CD14-positive monocyte (primary cell): ENCODE results near the gene ANKRD27. TPM values are rescaled to one million over a fixed set of nuclear protein-coding genes. Genes with fewer than 3 reads are reported as not detected.
"Not testable (repeated sequence)": the region's sequence is repeated elsewhere in the genome, so short reads cannot be mapped to it uniquely, and the experiment has no call there.

Experiments
- DNase-seq, 3 donors: peaks; one replicate each; pipeline ENCODE4 v3.0.0-alpha.2; 2011 to 2022
- H2AFZ ChIP-seq: 2 replicates; pipeline ENCODE4 v1.6.0; 2012; ENCODE audit warnings: mild to moderate bottlenecking, low read depth, low read length, inconsistent platforms; ENCODE audit not compliant: insufficient read depth, poor library complexity, severe bottlenecking
- H3K27ac ChIP-seq, 2 donors: 1 replicate in 1 of 2; 2 replicates in 1 of 2; pipeline ENCODE4 v1.5.1; 2012 to 2013; ENCODE audit warnings: low read length in 2 of 2, control low read depth in 1 of 2, inconsistent platforms in 1 of 2, low read depth in 1 of 2, mild to moderate bottlenecking in 1 of 2
- H3K27me3 ChIP-seq, 2 donors: one replicate each; pipeline versions ENCODE4 v1.6.0 to v1.6.1; 2011 to 2013; ENCODE audit warnings: low read length in 2 of 2; ENCODE audit not compliant: control insufficient read depth in 2 of 2, insufficient read depth in 2 of 2
- H3K36me3 ChIP-seq, 2 donors: replicated peaks in 1 of 2; 1 replicate in 1 of 2; 2 replicates in 1 of 2; pipeline versions ENCODE4 v1.5.1 to v1.6.1; 2012 to 2013; ENCODE audit warnings: low read length in 2 of 2, control low read depth in 1 of 2, inconsistent platforms in 1 of 2, mild to moderate bottlenecking in 1 of 2; ENCODE audit not compliant: insufficient read depth in 2 of 2, control insufficient read depth in 1 of 2
- H3K4me1 ChIP-seq, 2 donors: 1 replicate in 1 of 2; 2 replicates in 1 of 2; pipeline versions ENCODE4 v1.5.1 to v1.6.1; 2012 to 2013; ENCODE audit warnings: low read length in 2 of 2, control low read depth in 1 of 2, inconsistent platforms in 1 of 2, mild to moderate bottlenecking in 1 of 2, moderate library complexity in 1 of 2; ENCODE audit not compliant: insufficient read depth in 2 of 2, control insufficient read depth in 1 of 2
- H3K4me2 ChIP-seq: replicated peaks from 2 replicates; pipeline ENCODE3; 2012; ENCODE audit warnings: low read length, moderate library complexity, mild to moderate bottlenecking; ENCODE audit not compliant: poor library complexity, severe bottlenecking; ENCODE audit errors: extremely low read depth
- H3K4me3 ChIP-seq, 3 experiments: fragments of 200-600 bp in 1 of 3; sonication (generic) in 1 of 3; replicated peaks in 1 of 3; 1 replicate in 2 of 3; 2 replicates in 1 of 3; pipeline ENCODE4 v1.5.1; 2011 to 2013; ENCODE audit warnings: low read length in 3 of 3, mild to moderate bottlenecking in 3 of 3, control low read depth in 2 of 3, low read depth in 2 of 3, inconsistent platforms in 1 of 3, moderate library complexity in 1 of 3
- H3K79me2 ChIP-seq: 2 replicates; pipeline ENCODE4 v1.6.0; 2012; ENCODE audit warnings: mild to moderate bottlenecking, control low read depth, inconsistent platforms, low read length, moderate library complexity; ENCODE audit not compliant: insufficient read depth
- H3K9ac ChIP-seq: 2 replicates; pipeline ENCODE4 v1.6.0; 2017; ENCODE audit warnings: low read length, mild to moderate bottlenecking; ENCODE audit not compliant: insufficient read depth, poor library complexity, severe bottlenecking
- H3K9me3 ChIP-seq, 2 donors: replicated peaks in 1 of 2; 1 replicate in 1 of 2; 2 replicates in 1 of 2; pipeline versions ENCODE4 v1.5.1 to v1.6.1; 2012 to 2013; ENCODE audit warnings: low read length in 2 of 2, control low read depth in 1 of 2; ENCODE audit not compliant: control insufficient read depth in 1 of 2, insufficient read depth in 1 of 2
- H4K20me1 ChIP-seq: 2 replicates; pipeline ENCODE4 v1.6.0; 2012; ENCODE audit warnings: mild to moderate bottlenecking, low read length, control low read depth, moderate library complexity; ENCODE audit not compliant: insufficient read depth
- H3K27ac Mint-ChIP-seq, 7 donors: one replicate each; pipeline ENCODE4 v1.8.0; 2020; ENCODE audit warnings: mild to moderate bottlenecking in 7 of 7, mixed read lengths in 7 of 7, moderate library complexity in 6 of 7, inconsistent platforms in 2 of 7
- H3K27me3 Mint-ChIP-seq, 3 donors: one replicate each; pipeline ENCODE4 v1.8.0; 2021 to 2022; ENCODE audit warnings: low read depth in 3 of 3, mild to moderate bottlenecking in 3 of 3, mixed read lengths in 3 of 3, moderate library complexity in 3 of 3, inconsistent platforms in 1 of 3
- H3K36me3 Mint-ChIP-seq, 2 donors: one replicate each; pipeline ENCODE4 v1.8.0; 2020; ENCODE audit warnings: mixed read lengths in 2 of 2, inconsistent platforms in 1 of 2, mild to moderate bottlenecking in 1 of 2
- H3K4me1 Mint-ChIP-seq: one replicate; pipeline ENCODE4 v1.8.0; 2020; ENCODE audit warnings: mild to moderate bottlenecking, mixed read lengths
- H3K4me3 Mint-ChIP-seq, 2 donors: one replicate each; pipeline ENCODE4 v1.8.0; 2020; ENCODE audit warnings: mild to moderate bottlenecking in 2 of 2, mixed read lengths in 2 of 2, moderate library complexity in 1 of 2
- H3K9me3 Mint-ChIP-seq, 7 donors: one replicate each; pipeline ENCODE4 v1.8.0; 2020 to 2022; ENCODE audit warnings: mixed read lengths in 7 of 7, mild to moderate bottlenecking in 6 of 7, moderate library complexity in 6 of 7, inconsistent platforms in 2 of 7
- WGBS: methylation state at CpG from one replicate; pipeline ENCODE4 v1.1.5; 2013; ENCODE audit warnings: missing lambda C conversion rate; ENCODE audit not compliant: insufficient coverage; 5-methylcytosine and 5-hydroxymethylcytosine counted together
- intact Hi-C, 2 donors: fragments of 100-400 bp; cut with micrococcal nuclease; formaldehyde crosslinking; loops; one replicate each; pipeline versions ENCODE4 v1.15.0 to v1.15.1; 2023
- polyA plus RNA-seq, 3 donors: library from polyadenylated mRNA; depleted of rRNA in 1 of 3; unstranded in 2 of 3; stranded (reverse) in 1 of 3; fragments of 300-500 nt in 2 of 3; fragments of >200 nt in 1 of 3; fragmentation: Illumina TruSeq in 2 of 3; gene quantifications; 1 replicate in 2 of 3; 2 replicates in 1 of 3; pipeline ENCODE4 v1.2.3, GENCODE V29; 2012 to 2021
- TF ChIP-seq, protein P1 (sequence below): fragments of 200-600 bp; IDR thresholded peaks from one replicate; pipeline ENCODE4 v1.8.0; 2022; ENCODE audit warnings: antibody characterized with exemption, mild to moderate bottlenecking

Gene ANKRD27
- polyA plus RNA-seq, 3 donors = 8.7 to 17.5 (median 14.5) TPM

- peaks cover 13 to 31% of the 10 kb centered on the region in 2 donors for H3K36me3 ChIP-seq
- Mint-ChIP-seq H3K27me3 (peaks cover 0 to 4% (median 0%) of the 10 kb centered on the region in 3 donors), H3K36me3 (peaks cover 22 to 34% of the 10 kb centered on the region in 2 donors), H3K9me3 (peaks cover 0 to 16% (median 2%) of the 10 kb centered on the region in 7 donors), H3K4me1 (no peaks in the 10 kb centered on the region), H3K27ac (peak overlapping the region in 3 of 7 donors; percentile 1 to 31 (median 10)), H3K4me3 (no peak overlapping the region)
- no peak overlapping the region for H3K9ac ChIP-seq
- H3K4me3 ChIP-seq = no peak overlapping the region
- H4K20me1 ChIP-seq = no peaks in the 10 kb centered on the region
- no peak for DNase-seq
- H3K9me3 ChIP-seq = peaks cover 5 to 9% of the 10 kb centered on the region in 2 donors
- WGBS = 90% methylated on average over 2 of the region's 7 CpGs
- TF ChIP-seq, protein P1, sequence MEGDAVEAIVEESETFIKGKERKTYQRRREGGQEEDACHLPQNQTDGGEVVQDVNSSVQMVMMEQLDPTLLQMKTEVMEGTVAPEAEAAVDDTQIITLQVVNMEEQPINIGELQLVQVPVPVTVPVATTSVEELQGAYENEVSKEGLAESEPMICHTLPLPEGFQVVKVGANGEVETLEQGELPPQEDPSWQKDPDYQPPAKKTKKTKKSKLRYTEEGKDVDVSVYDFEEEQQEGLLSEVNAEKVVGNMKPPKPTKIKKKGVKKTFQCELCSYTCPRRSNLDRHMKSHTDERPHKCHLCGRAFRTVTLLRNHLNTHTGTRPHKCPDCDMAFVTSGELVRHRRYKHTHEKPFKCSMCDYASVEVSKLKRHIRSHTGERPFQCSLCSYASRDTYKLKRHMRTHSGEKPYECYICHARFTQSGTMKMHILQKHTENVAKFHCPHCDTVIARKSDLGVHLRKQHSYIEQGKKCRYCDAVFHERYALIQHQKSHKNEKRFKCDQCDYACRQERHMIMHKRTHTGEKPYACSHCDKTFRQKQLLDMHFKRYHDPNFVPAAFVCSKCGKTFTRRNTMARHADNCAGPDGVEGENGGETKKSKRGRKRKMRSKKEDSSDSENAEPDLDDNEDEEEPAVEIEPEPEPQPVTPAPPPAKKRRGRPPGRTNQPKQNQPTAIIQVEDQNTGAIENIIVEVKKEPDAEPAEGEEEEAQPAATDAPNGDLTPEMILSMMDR = no peak
- no peak overlapping the region for H3K4me2 ChIP-seq
- no peaks in the 10 kb centered on the region for H3K27me3 ChIP-seq
- H2AFZ ChIP-seq = no peak overlapping the region
- H3K27ac ChIP-seq = no peak overlapping the region
- intact Hi-C loops = no loop called here
- H3K4me1 ChIP-seq = no peaks in the 10 kb centered on the region
- no peaks in the 10 kb centered on the region for H3K79me2 ChIP-seq
Measured at GRCh38 chr19:32718286-32718685, 43.3 kb upstream of the ANKRD27 start.

GRCh38 chr19:32717496-32717895 lies 42.5 kb upstream of the ANKRD27 start:
- H3K27ac Mint-ChIP-seq = peak overlapping the region in 1 of 7 donors; percentile 74
- no peak overlapping the region for H3K4me3 Mint-ChIP-seq
- intact Hi-C loops = no loop called here
- peaks cover 27 to 40% of the 10 kb centered on the region in 2 donors for H3K36me3 Mint-ChIP-seq
- peaks cover 0 to 3% (median 0%) of the 10 kb centered on the region in 3 donors for H3K27me3 Mint-ChIP-seq
- Histone ChIP-seq H3K36me3 (peaks cover 20 to 38% of the 10 kb centered on the region in 2 donors), H3K9ac (no peak overlapping the region), H3K27ac (no peak overlapping the region), H3K4me3 (no peak overlapping the region), H4K20me1 (no peaks in the 10 kb centered on the region), H3K79me2 (no peaks in the 10 kb centered on the region), H3K4me1 (no peaks in the 10 kb centered on the region), H3K9me3 (peaks cover 5 to 9% of the 10 kb centered on the region in 2 donors), H3K4me2 (no peak overlapping the region), H3K27me3 (no peaks in the 10 kb centered on the region), H2AFZ (no peak overlapping the region)
- H3K4me1 Mint-ChIP-seq = no peaks in the 10 kb centered on the region
- peaks cover 0 to 16% (median 2%) of the 10 kb centered on the region in 7 donors for H3K9me3 Mint-ChIP-seq
- TF ChIP-seq, protein P1 = no peak
- WGBS = 100% methylated on average over 2 of the region's 5 CpGs
- DNase-seq = no peak

DNA sequence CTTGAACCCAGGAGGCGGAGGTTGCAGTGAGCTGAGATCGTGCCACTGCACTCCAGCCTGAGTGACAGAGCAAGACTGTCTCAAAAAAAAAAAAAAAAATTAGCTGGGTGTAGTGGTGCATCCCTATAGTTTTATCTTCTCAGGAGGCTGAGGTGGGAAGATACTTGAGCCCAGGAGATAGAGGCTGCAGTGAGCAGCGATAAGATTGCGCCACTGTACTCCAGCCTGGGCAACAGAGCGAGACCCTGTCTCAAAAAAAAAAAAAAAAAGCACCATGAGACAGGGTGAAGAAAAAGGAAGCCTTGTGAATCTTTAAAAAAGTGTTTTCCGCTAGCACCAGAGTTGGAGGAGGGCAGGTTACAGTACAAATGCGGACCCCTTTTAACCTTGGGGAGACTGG lies 41.2 kb upstream of the ANKRD27 start:
- H3K4me3 ChIP-seq, H3K27me3 ChIP-seq, H3K4me1 ChIP-seq, H3K4me3 Mint-ChIP-seq, H2AFZ ChIP-seq, H3K79me2 ChIP-seq, H4K20me1 ChIP-seq, H3K4me1 Mint-ChIP-seq, H3K27me3 Mint-ChIP-seq, H3K4me2 ChIP-seq, H3K9me3 ChIP-seq, DNase-seq, H3K9ac ChIP-seq, H3K27ac ChIP-seq, intact Hi-C loops: not testable (repeated sequence)
- peaks cover 30 to 51% of the 10 kb centered on the region in 2 donors for H3K36me3 ChIP-seq
- H3K36me3 Mint-ChIP-seq = peaks cover 32 to 49% of the 10 kb centered on the region in 2 donors
- 100% methylated on average over 4 of the region's 7 CpGs for WGBS
- H3K27ac Mint-ChIP-seq = peak overlapping the region in 1 of 7 donors; percentile 4
- peaks cover 0 to 14% (median 2%) of the 10 kb centered on the region in 7 donors for H3K9me3 Mint-ChIP-seq
